ENCODE measurements around the gene PLAC8L1.

PLAC8L1 gene

GRCh38 chr5:146079695-146080373, 25.5 kb downstream of the PLAC8L1 start:
- peak; percentile 1 for DNase-seq (ENCODE audit: low spot score)

- DNase-seq (ENCODE audit: low spot score): no peak
These were observed 26.8 kb downstream of the PLAC8L1 start for GRCh38 chr5:146078566-146078965.

- DNase-seq (ENCODE audit: low spot score): no peak
These were observed 28.9 kb downstream of the PLAC8L1 start for GRCh38 chr5:146076455-146076854.

- no peak for DNase-seq (ENCODE audit: low spot score)
These were observed 29.3 kb downstream of the PLAC8L1 start for GRCh38 chr5:146076028-146076427.

GRCh38 chr5:146073239-146073900, 32.0 kb downstream of the PLAC8L1 start:
- DNase-seq (ENCODE audit: low spot score): no peak

GRCh38 chr5:146072595-146072994, 32.8 kb downstream of the PLAC8L1 start:
- no peak for DNase-seq (ENCODE audit: low spot score)

GRCh38 chr5:146071171-146071570, 34.2 kb downstream of the PLAC8L1 start:
- DNase-seq (ENCODE audit: low spot score): no peak

GRCh38 chr5:146070746-146071145, 34.6 kb downstream of the PLAC8L1 start:
- no peak for DNase-seq (ENCODE audit: low spot score)

- no peak for DNase-seq (ENCODE audit: low spot score)
These were observed 35.6 kb downstream of the PLAC8L1 start for GRCh38 chr5:146069780-146070099.

GRCh38 chr5:146068977-146069779, 36.2 kb downstream of the PLAC8L1 start:
- no peak for DNase-seq (ENCODE audit: low spot score)

- DNase-seq (ENCODE audit: low spot score): no peak
These were observed 37.2 kb downstream of the PLAC8L1 start for GRCh38 chr5:146068206-146068605.

GRCh38 chr5:146066968-146067367, 38.4 kb downstream of the PLAC8L1 start:
- no peak for DNase-seq (ENCODE audit: low spot score)

- DNase-seq (ENCODE audit: low spot score): no peak
These were observed 45.2 kb downstream of the PLAC8L1 start for GRCh38 chr5:146060221-146060585.

- no peak for DNase-seq (ENCODE audit: low spot score)
These were observed 45.7 kb downstream of the PLAC8L1 start for GRCh38 chr5:146059460-146060220.

GRCh38 chr5:146055432-146055831, 49.9 kb downstream of the PLAC8L1 start:
- no peak for DNase-seq (ENCODE audit: low spot score)

GRCh38 chr5:146052780-146053179, 52.6 kb downstream of the PLAC8L1 start:
- DNase-seq (ENCODE audit: low spot score): no peak

GRCh38 chr5:146051678-146052077, 53.7 kb downstream of the PLAC8L1 start:
- no peak for DNase-seq (ENCODE audit: low spot score)

GRCh38 chr5:146050086-146050485, 55.3 kb downstream of the PLAC8L1 start:
- no peak for DNase-seq (ENCODE audit: low spot score)

GRCh38 chr5:146049704-146050026, 55.7 kb downstream of the PLAC8L1 start:
- no peak for DNase-seq (ENCODE audit: low spot score)

- no peak for DNase-seq (ENCODE audit: low spot score)
These were observed 56.2 kb downstream of the PLAC8L1 start for GRCh38 chr5:146048994-146049703.

- DNase-seq (ENCODE audit: low spot score): no peak
These were observed 58.0 kb downstream of the PLAC8L1 start for GRCh38 chr5:146047396-146047795.

- DNase-seq (ENCODE audit: low spot score): no peak
These were observed 61.7 kb downstream of the PLAC8L1 start for GRCh38 chr5:146043722-146044121.
